GM23338 (cell line): ENCODE measurements around the gene SLC9A4. TPM values are rescaled to one million over a fixed set of nuclear protein-coding genes. Genes with fewer than 3 reads are reported as not detected.

ENCODE experiments used
- ATAC-seq: fragments of 200-7000 bp; cut with Tn5 transposase; 3 replicates; pipeline ENCODE4 v1.9.1; 2020
- DNase-seq: peaks from one replicate; pipeline ENCODE4 v3.0.0-alpha.2; 2015; ENCODE audit warnings: low spot score
- H2AFZ ChIP-seq: fragments of 200-600 bp; sonication (generic); 2 replicates; pipeline ENCODE4 v1.8.0; 2016; ENCODE audit warnings: antibody characterized with exemption, mild to moderate bottlenecking, moderate library complexity
- H3F3A ChIP-seq: fragments of 200-600 bp; sonication (generic); replicated peaks from 2 replicates; pipeline ENCODE4 v1.8.0; 2017; ENCODE audit warnings: antibody characterized with exemption, mixed run types, low read depth
- H3K27ac ChIP-seq: fragments of 200-600 bp; sonication (generic); 2 replicates; pipeline ENCODE4 v1.6.1; 2016; ENCODE audit warnings: low read depth
- H3K27me3 ChIP-seq: fragments of 200-600 bp; sonication (generic); 2 replicates; pipeline ENCODE4 v1.8.0; 2016; ENCODE audit warnings: mild to moderate bottlenecking, mixed run types, moderate library complexity; ENCODE audit not compliant: insufficient read depth
- H3K36me3 ChIP-seq: fragments of 200-600 bp; sonication (generic); 2 replicates; pipeline ENCODE4 v1.8.0; 2016; ENCODE audit warnings: mild to moderate bottlenecking; ENCODE audit not compliant: insufficient read depth
- H3K4me1 ChIP-seq: fragments of 200-600 bp; sonication (generic); 2 replicates; pipeline ENCODE4 v1.8.0; 2016; ENCODE audit warnings: mild to moderate bottlenecking, moderate library complexity; ENCODE audit not compliant: insufficient read depth
- H3K4me2 ChIP-seq: fragments of 200-600 bp; sonication (generic); 2 replicates; pipeline ENCODE4 v1.7.1; 2017; ENCODE audit warnings: mixed run types
- H3K4me3 ChIP-seq: fragments of 200-600 bp; sonication (generic); 2 replicates; pipeline ENCODE4 v1.6.1; 2016; ENCODE audit warnings: mixed run types
- H3K79me2 ChIP-seq: fragments of 200-600 bp; sonication (generic); replicated peaks from 2 replicates; pipeline ENCODE4 v1.8.0; 2017; ENCODE audit warnings: mild to moderate bottlenecking; ENCODE audit not compliant: insufficient read depth
- H3K9me2 ChIP-seq: fragments of 200-600 bp; sonication (generic); 2 replicates; pipeline ENCODE4 v1.8.0; 2017; ENCODE audit not compliant: insufficient read depth
- H4K20me1 ChIP-seq: fragments of 200-600 bp; sonication (generic); replicated peaks from 2 replicates; pipeline ENCODE4 v1.8.0; 2017; ENCODE audit warnings: mild to moderate bottlenecking; ENCODE audit not compliant: insufficient read depth
- H3K27ac Mint-ChIP-seq: 2 replicates; pipeline ENCODE4 v1.8.0; 2020; ENCODE audit warnings: inconsistent platforms, mild to moderate bottlenecking, moderate library complexity, mixed read lengths
- H3K27me3 Mint-ChIP-seq: 3 replicates; pipeline ENCODE4 v1.8.0; 2022; ENCODE audit warnings: low read depth, mild to moderate bottlenecking, moderate library complexity, mixed read lengths, inconsistent platforms; ENCODE audit not compliant: insufficient read depth, poor library complexity
- H3K36me3 Mint-ChIP-seq: 3 replicates; pipeline ENCODE4 v1.8.0; 2021; ENCODE audit warnings: low read depth, mild to moderate bottlenecking, inconsistent platforms, moderate library complexity, mixed read lengths
- H3K4me1 Mint-ChIP-seq: 3 replicates; pipeline ENCODE4 v1.8.0; 2020; ENCODE audit warnings: mild to moderate bottlenecking, inconsistent platforms, mixed read lengths
- H3K4me3 Mint-ChIP-seq: 3 replicates; pipeline ENCODE4 v1.8.0; 2021; ENCODE audit warnings: moderate library complexity, mild to moderate bottlenecking, inconsistent platforms, mixed read lengths
- H3K9me3 Mint-ChIP-seq: 3 replicates; pipeline ENCODE4 v1.8.0; 2020; ENCODE audit warnings: moderate library complexity, mild to moderate bottlenecking, inconsistent platforms, mixed read lengths
- EZH2 ChIP-seq: fragments of 200-600 bp; sonication (generic); IDR thresholded peaks from one replicate; pipeline ENCODE4 v1.8.0; 2017; ENCODE audit warnings: antibody characterized with exemption, mild to moderate bottlenecking, low read depth; ENCODE audit not compliant: unreplicated experiment
- JUNB ChIP-seq: IDR thresholded peaks from one replicate; pipeline ENCODE4 v1.6.1; 2016; ENCODE audit warnings: antibody characterized with exemption; ENCODE audit not compliant: unreplicated experiment
- NANOG ChIP-seq: IDR thresholded peaks from 2 replicates; pipeline ENCODE4 v1.6.1; 2016; ENCODE audit warnings: antibody characterized with exemption, borderline replicate concordance
- POLR2AphosphoS5 ChIP-seq: IDR thresholded peaks from 2 replicates; pipeline ENCODE4 v1.6.1; 2016; ENCODE audit warnings: antibody characterized with exemption, low read depth
- STAT1 ChIP-seq: IDR thresholded peaks from one replicate; pipeline ENCODE4 v1.6.1; 2016; ENCODE audit warnings: antibody characterized with exemption; ENCODE audit not compliant: unreplicated experiment
- ZNF114 ChIP-seq: fragments of 250-450 bp; sonication (Bioruptor Pico); IDR thresholded peaks from 2 replicates; pipeline ENCODE4 v1.5.0; 2020; ENCODE audit warnings: mild to moderate bottlenecking, moderate library complexity
- ZNF331 ChIP-seq: fragments of 250-450 bp; sonication (Bioruptor Pico); IDR thresholded peaks from 2 replicates; pipeline ENCODE4 v1.5.0; 2020; ENCODE audit warnings: low read depth, mild to moderate bottlenecking, moderate library complexity
- polyA plus RNA-seq: library from polyadenylated mRNA; unstranded; fragments of >200 nt; fragmentation: Nextera tagmentation; extraction: Ambion mirVana; gene quantifications from 2 replicates; pipeline ENCODE4 v1.2.1, GENCODE V29; 2016
- total RNA-seq: library from RNA; depleted of rRNA; stranded (reverse); fragments of >200 nt; shearing (Covaris generic); gene quantifications from 2 replicates; pipeline ENCODE4 v1.2.3, GENCODE V29; 2014
- TF ChIP-seq, protein P1 (sequence below), 2 experiments: fragments of 200-600 bp in 1 of 2; sonication (generic) in 1 of 2; conservative IDR thresholded peaks; 2 replicates each; pipeline versions ENCODE4 v1.5.1 to v1.6.1; 2016 to 2017; ENCODE audit warnings: antibody characterized with exemption in 2 of 2, low read depth in 2 of 2, mild to moderate bottlenecking in 2 of 2, moderate library complexity in 1 of 2
- TF ChIP-seq, protein P2 (sequence below): fragments of 250-450 bp; sonication (Bioruptor Pico); IDR thresholded peaks from 2 replicates; pipeline ENCODE4 v1.5.0; 2020; ENCODE audit warnings: mild to moderate bottlenecking, moderate library complexity
- TF ChIP-seq, protein P3 (sequence below): IDR thresholded peaks from 2 replicates; pipeline ENCODE4 v1.6.1; 2016; ENCODE audit warnings: antibody characterized with exemption
- TF ChIP-seq, protein P4 (sequence below): IDR thresholded peaks from one replicate; pipeline ENCODE4 v1.6.1; 2018; ENCODE audit warnings: antibody characterized with exemption; ENCODE audit not compliant: unreplicated experiment

Gene SLC9A4
- total and polyA plus RNA-seq, 2 experiments from 2014 or later = not detected

DNA sequence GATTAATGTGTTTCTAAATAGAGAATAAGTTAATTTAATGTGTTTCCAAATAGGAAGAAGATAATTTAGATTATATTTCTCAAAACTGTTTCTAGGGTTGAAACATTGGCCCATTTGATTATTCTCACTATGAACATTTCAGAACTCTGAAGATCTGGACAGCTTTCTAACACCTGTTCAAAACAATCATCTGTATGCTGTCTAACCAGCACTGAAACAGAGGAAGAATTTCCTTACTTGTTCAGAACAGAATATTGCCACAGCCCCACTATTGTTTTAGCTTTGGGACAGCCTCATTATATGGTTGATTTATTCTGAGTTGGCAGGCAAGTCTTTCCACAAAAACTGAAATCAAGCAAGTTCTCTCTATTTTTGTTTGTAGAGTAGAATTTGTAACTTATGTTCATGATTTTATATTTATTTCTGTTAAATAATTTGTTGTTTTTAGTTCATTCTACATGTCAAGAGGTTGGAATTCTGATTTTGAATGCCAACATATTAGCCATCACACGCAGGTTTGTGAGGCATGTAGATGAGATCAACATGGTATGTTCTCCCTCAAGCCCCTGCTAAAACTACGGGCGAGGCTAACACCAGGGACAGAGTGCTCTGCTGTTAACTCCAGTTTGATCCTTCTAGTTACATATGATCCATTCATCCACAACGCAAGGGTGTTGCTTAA, 38.9 kb upstream of the SLC9A4 start:
- Histone ChIP-seq H3K4me3 (no peak overlapping the region), H4K20me1 (no peaks in the 10 kb centered on the region), H3K27ac (no peak overlapping the region), H3K27me3 (no peaks in the 10 kb centered on the region), H3K79me2 (no peaks in the 10 kb centered on the region), H3K36me3 (no peaks in the 10 kb centered on the region), H3K4me1 (no peaks in the 10 kb centered on the region), H3K4me2 (no peak overlapping the region), H3K9me2 (0 out of 2 replicates have a peak, but pooled peaks cover 3% of the 10 kb centered on the region), H2AFZ (no peak overlapping the region), H3F3A (no peaks in the 10 kb centered on the region)
- TF ChIP-seq STAT1 = no peak
- no peak for TF ChIP-seq ZNF331
- TF ChIP-seq ZNF114 (CRISPR knock-in tag) = no peak
- TF ChIP-seq POLR2AphosphoS5 = no peak
- TF ChIP-seq, protein P1, sequence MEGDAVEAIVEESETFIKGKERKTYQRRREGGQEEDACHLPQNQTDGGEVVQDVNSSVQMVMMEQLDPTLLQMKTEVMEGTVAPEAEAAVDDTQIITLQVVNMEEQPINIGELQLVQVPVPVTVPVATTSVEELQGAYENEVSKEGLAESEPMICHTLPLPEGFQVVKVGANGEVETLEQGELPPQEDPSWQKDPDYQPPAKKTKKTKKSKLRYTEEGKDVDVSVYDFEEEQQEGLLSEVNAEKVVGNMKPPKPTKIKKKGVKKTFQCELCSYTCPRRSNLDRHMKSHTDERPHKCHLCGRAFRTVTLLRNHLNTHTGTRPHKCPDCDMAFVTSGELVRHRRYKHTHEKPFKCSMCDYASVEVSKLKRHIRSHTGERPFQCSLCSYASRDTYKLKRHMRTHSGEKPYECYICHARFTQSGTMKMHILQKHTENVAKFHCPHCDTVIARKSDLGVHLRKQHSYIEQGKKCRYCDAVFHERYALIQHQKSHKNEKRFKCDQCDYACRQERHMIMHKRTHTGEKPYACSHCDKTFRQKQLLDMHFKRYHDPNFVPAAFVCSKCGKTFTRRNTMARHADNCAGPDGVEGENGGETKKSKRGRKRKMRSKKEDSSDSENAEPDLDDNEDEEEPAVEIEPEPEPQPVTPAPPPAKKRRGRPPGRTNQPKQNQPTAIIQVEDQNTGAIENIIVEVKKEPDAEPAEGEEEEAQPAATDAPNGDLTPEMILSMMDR (conservative IDR thresholded peaks at IDR 0.05; ENCODE audit: low read depth in 2 of 2) = no peak
- no peak for TF ChIP-seq NANOG
- no peak for TF ChIP-seq EZH2
- TF ChIP-seq, protein P2, sequence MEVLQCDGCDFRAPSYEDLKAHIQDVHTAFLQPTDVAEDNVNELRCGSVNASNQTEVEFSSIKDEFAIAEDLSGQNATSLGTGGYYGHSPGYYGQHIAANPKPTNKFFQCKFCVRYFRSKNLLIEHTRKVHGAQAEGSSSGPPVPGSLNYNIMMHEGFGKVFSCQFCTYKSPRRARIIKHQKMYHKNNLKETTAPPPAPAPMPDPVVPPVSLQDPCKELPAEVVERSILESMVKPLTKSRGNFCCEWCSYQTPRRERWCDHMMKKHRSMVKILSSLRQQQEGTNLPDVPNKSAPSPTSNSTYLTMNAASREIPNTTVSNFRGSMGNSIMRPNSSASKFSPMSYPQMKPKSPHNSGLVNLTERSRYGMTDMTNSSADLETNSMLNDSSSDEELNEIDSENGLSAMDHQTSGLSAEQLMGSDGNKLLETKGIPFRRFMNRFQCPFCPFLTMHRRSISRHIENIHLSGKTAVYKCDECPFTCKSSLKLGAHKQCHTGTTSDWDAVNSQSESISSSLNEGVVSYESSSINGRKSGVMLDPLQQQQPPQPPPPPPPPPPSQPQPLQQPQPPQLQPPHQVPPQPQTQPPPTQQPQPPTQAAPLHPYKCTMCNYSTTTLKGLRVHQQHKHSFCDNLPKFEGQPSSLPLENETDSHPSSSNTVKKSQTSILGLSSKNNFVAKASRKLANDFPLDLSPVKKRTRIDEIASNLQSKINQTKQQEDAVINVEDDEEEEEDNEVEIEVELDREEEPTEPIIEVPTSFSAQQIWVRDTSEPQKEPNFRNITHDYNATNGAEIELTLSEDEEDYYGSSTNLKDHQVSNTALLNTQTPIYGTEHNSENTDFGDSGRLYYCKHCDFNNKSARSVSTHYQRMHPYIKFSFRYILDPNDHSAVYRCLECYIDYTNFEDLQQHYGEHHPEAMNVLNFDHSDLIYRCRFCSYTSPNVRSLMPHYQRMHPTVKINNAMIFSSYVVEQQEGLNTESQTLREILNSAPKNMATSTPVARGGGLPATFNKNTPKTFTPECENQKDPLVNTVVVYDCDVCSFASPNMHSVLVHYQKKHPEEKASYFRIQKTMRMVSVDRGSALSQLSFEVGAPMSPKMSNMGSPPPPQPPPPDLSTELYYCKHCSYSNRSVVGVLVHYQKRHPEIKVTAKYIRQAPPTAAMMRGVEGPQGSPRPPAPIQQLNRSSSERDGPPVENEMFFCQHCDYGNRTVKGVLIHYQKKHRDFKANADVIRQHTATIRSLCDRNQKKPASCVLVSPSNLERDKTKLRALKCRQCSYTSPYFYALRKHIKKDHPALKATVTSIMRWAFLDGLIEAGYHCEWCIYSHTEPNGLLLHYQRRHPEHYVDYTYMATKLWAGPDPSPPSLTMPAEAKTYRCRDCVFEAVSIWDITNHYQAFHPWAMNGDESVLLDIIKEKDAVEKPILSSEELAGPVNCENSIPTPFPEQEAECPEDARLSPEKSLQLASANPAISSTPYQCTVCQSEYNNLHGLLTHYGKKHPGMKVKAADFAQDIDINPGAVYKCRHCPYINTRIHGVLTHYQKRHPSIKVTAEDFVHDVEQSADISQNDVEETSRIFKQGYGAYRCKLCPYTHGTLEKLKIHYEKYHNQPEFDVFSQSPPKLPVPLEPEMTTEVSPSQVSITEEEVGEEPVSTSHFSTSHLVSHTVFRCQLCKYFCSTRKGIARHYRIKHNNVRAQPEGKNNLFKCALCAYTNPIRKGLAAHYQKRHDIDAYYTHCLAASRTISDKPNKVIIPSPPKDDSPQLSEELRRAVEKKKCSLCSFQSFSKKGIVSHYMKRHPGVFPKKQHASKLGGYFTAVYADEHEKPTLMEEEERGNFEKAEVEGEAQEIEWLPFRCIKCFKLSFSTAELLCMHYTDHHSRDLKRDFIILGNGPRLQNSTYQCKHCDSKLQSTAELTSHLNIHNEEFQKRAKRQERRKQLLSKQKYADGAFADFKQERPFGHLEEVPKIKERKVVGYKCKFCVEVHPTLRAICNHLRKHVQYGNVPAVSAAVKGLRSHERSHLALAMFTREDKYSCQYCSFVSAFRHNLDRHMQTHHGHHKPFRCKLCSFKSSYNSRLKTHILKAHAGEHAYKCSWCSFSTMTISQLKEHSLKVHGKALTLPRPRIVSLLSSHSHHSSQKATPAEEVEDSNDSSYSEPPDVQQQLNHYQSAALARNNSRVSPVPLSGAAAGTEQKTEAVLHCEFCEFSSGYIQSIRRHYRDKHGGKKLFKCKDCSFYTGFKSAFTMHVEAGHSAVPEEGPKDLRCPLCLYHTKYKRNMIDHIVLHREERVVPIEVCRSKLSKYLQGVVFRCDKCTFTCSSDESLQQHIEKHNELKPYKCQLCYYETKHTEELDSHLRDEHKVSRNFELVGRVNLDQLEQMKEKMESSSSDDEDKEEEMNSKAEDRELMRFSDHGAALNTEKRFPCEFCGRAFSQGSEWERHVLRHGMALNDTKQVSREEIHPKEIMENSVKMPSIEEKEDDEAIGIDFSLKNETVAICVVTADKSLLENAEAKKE (CRISPR knock-in tag) = no peak
- no peak for TF ChIP-seq JUNB
- TF ChIP-seq, protein P3, sequence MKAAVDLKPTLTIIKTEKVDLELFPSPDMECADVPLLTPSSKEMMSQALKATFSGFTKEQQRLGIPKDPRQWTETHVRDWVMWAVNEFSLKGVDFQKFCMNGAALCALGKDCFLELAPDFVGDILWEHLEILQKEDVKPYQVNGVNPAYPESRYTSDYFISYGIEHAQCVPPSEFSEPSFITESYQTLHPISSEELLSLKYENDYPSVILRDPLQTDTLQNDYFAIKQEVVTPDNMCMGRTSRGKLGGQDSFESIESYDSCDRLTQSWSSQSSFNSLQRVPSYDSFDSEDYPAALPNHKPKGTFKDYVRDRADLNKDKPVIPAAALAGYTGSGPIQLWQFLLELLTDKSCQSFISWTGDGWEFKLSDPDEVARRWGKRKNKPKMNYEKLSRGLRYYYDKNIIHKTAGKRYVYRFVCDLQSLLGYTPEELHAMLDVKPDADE = no peak
- TF ChIP-seq, protein P4, sequence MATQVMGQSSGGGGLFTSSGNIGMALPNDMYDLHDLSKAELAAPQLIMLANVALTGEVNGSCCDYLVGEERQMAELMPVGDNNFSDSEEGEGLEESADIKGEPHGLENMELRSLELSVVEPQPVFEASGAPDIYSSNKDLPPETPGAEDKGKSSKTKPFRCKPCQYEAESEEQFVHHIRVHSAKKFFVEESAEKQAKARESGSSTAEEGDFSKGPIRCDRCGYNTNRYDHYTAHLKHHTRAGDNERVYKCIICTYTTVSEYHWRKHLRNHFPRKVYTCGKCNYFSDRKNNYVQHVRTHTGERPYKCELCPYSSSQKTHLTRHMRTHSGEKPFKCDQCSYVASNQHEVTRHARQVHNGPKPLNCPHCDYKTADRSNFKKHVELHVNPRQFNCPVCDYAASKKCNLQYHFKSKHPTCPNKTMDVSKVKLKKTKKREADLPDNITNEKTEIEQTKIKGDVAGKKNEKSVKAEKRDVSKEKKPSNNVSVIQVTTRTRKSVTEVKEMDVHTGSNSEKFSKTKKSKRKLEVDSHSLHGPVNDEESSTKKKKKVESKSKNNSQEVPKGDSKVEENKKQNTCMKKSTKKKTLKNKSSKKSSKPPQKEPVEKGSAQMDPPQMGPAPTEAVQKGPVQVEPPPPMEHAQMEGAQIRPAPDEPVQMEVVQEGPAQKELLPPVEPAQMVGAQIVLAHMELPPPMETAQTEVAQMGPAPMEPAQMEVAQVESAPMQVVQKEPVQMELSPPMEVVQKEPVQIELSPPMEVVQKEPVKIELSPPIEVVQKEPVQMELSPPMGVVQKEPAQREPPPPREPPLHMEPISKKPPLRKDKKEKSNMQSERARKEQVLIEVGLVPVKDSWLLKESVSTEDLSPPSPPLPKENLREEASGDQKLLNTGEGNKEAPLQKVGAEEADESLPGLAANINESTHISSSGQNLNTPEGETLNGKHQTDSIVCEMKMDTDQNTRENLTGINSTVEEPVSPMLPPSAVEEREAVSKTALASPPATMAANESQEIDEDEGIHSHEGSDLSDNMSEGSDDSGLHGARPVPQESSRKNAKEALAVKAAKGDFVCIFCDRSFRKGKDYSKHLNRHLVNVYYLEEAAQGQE = no peak
- Mint-ChIP-seq H3K9me3 (no peaks in the 10 kb centered on the region), H3K4me1 (no peaks in the 10 kb centered on the region), H3K27ac (no peak overlapping the region), H3K36me3 (no peaks in the 10 kb centered on the region), H3K4me3 (no peak overlapping the region), H3K27me3 (peaks cover 2% of the 10 kb centered on the region)
- DNase-seq (no peak), ATAC-seq (no peak)
